OCI-LY7 (cell line): ENCODE results near the gene RBM20. TPM values are rescaled to one million over a fixed set of nuclear protein-coding genes. Genes with fewer than 3 reads are reported as not detected.
A peak's percentile ranks its signal among the peaks of the same experiment; 100 is the strongest.

ENCODE experiments used
- BruUV-seq: library from RNA; stranded (reverse); fragments of 400-500 nt; replicated peaks from 2 replicates; lab custom pipeline; 2021; lab: Mats Ljungman, UMichigan
- CTCF ChIA-PET: fragments of 300-600 bp; sonication (Branson Sonifier 250); formaldehyde crosslinking; loops from one replicate; lab custom pipeline; 2022; ENCODE audit warnings: antibody characterized with exemption; ENCODE audit not compliant: unreplicated experiment; lab: Charles Lee
- POLR2A ChIA-PET: fragments of 300-600 bp; sonication (Branson Sonifier 250); formaldehyde crosslinking; loops from one replicate; lab custom pipeline; 2022; ENCODE audit warnings: antibody characterized with exemption; lab: Charles Lee
- DNase-seq: peaks from one replicate; pipeline ENCODE4 v3.0.0-alpha.2; 2015; ENCODE audit warnings: low spot score
- H2AFZ ChIP-seq: fragments of 200-600 bp; sonication (generic), shearing (Covaris generic); 2 replicates; pipeline ENCODE4 v1.6.1; 2014; ENCODE audit warnings: mild to moderate bottlenecking, antibody characterized with exemption, low read length, moderate library complexity
- H3K27ac ChIP-seq: fragments of 200-600 bp; sonication (generic); 2 replicates; pipeline ENCODE4 v1.5.1; 2014; ENCODE audit warnings: mixed run types, low read depth, mild to moderate bottlenecking, moderate library complexity, low read length, inconsistent platforms; ENCODE audit not compliant: poor library complexity, severe bottlenecking
- H3K36me3 ChIP-seq: fragments of 200-600 bp; sonication (generic); 2 replicates; pipeline ENCODE4 v1.6.1; 2014; ENCODE audit warnings: mild to moderate bottlenecking, antibody characterized with exemption, low read length, moderate library complexity, mixed read lengths; ENCODE audit not compliant: insufficient read depth
- H3K4me1 ChIP-seq: fragments of 200-600 bp; sonication (generic); 2 replicates; pipeline ENCODE4 v1.5.1; 2014; ENCODE audit warnings: mild to moderate bottlenecking, low read length; ENCODE audit not compliant: insufficient read depth, poor library complexity, severe bottlenecking
- H3K4me2 ChIP-seq: fragments of 200-600 bp; sonication (generic); 2 replicates; pipeline ENCODE4 v1.6.1; 2014; ENCODE audit warnings: mild to moderate bottlenecking, low read length
- H3K4me3 ChIP-seq: fragments of 200-600 bp; sonication (generic); 2 replicates; pipeline ENCODE4 v1.5.1; 2014; ENCODE audit warnings: mild to moderate bottlenecking, low read depth, low read length; ENCODE audit not compliant: poor library complexity, severe bottlenecking
- H3K79me2 ChIP-seq: fragments of 200-600 bp; sonication (generic); 2 replicates; pipeline ENCODE4 v1.6.1; 2016; ENCODE audit warnings: low read depth, mild to moderate bottlenecking, low read length, moderate library complexity, mixed read lengths; ENCODE audit not compliant: insufficient read depth
- H3K9me2 ChIP-seq: fragments of 200-600 bp; sonication (generic); 2 replicates; pipeline ENCODE4 v1.6.1; 2016; ENCODE audit warnings: mild to moderate bottlenecking, low read length, mixed read lengths; ENCODE audit not compliant: insufficient read depth
- H3K9me3 ChIP-seq: fragments of 200-600 bp; sonication (generic); 2 replicates; pipeline ENCODE4 v1.6.1; 2014; ENCODE audit warnings: mild to moderate bottlenecking, mixed run types, low read length, mixed read lengths
- H4K20me1 ChIP-seq: fragments of 200-600 bp; sonication (generic); 2 replicates; pipeline ENCODE4 v1.6.1; 2014; ENCODE audit warnings: mild to moderate bottlenecking, antibody characterized with exemption, low read length, moderate library complexity, mixed read lengths; ENCODE audit not compliant: insufficient read depth
- CTCF ChIP-seq: fragments of 200-600 bp; sonication (generic); conservative IDR thresholded peaks from 2 replicates; pipeline ENCODE4 v1.5.1; 2014; ENCODE audit warnings: mild to moderate bottlenecking, antibody characterized with exemption, low read length, moderate library complexity, mixed read lengths
- EZH2phosphoT487 ChIP-seq: fragments of 200-600 bp; sonication (generic); IDR thresholded peaks from 2 replicates; pipeline ENCODE4 v1.6.1; 2018; ENCODE audit warnings: low read depth, borderline replicate concordance, mild to moderate bottlenecking, mixed run types, antibody characterized with exemption, low read length, moderate library complexity, mixed read lengths
- intact Hi-C: fragments of 100-400 bp; cut with micrococcal nuclease; formaldehyde crosslinking; loops from one replicate; pipeline ENCODE4 v1.10.0; 2022; ENCODE audit not compliant: unreplicated experiment
- total RNA-seq, 2 experiments: library from RNA; depleted of rRNA in 1 of 2; stranded (reverse); fragments of >200 nt in 1 of 2; shearing (Covaris generic) in 1 of 2; gene quantifications; 2 replicates each; pipeline ENCODE4 v1.2.3, GENCODE V29; 2014 to 2022

Gene RBM20
- total RNA-seq, 2 experiments from 2014 or later: 0.35 to 1.0 TPM

GRCh38 chr10:110881905-110882304 lies 237.8 kb downstream of the RBM20 start:
- Histone ChIP-seq H3K4me3 (peak overlapping the region; percentile 34), H4K20me1 (0 out of 2 replicates have a peak, but pooled peaks cover 4% of the 10 kb centered on the region), H3K4me2 (peak overlapping the region; percentile 61), H3K79me2 (peaks cover 17% of the 10 kb centered on the region; the same call in 1 of the 2 replicates), H3K27ac (no peak overlapping the region), H3K36me3 (peaks cover 86% of the 10 kb centered on the region), H2AFZ (no peak overlapping the region; the same call in 1 of the 2 replicates), H3K9me2 (no peaks in the 10 kb centered on the region), H3K9me3 (no peaks in the 10 kb centered on the region), H3K4me1 (peaks cover 22% of the 10 kb centered on the region)
- TF ChIP-seq CTCF (no peak), EZH2phosphoT487 (no peak)
- ChIA-PET POLR2A (interaction anchor here (0.7 to 2.4 kb wide), 10 partner anchors 12 to 54 kb away, joined by 3 to 12 read pairs (median 4); no protein-coding TSS in a partner anchor), CTCF (interaction anchor here (0.9 to 1.7 kb wide), 2 partner anchors 15 to 82 kb away, joined by 4 read pairs; no protein-coding TSS in a partner anchor)
- no TSS peak for BruUV-seq
- no peak for DNase-seq
- intact Hi-C loops: no loop called here

GRCh38 chr10:110883924-110884323 lies 239.8 kb downstream of the RBM20 start:
- POLR2A ChIA-PET: interaction anchor here (0.6 to 0.9 kb wide), 2 partner anchors 13 to 80 kb away, joined by 3 read pairs; no protein-coding TSS in a partner anchor
- Histone ChIP-seq H3K36me3 (peaks cover 86% of the 10 kb centered on the region), H4K20me1 (0 out of 2 replicates have a peak, but pooled peaks cover 4% of the 10 kb centered on the region), H3K27ac (no peak overlapping the region), H3K4me1 (peaks cover 22% of the 10 kb centered on the region), H3K4me2 (no peak overlapping the region), H3K9me2 (no peaks in the 10 kb centered on the region), H3K79me2 (peaks cover 14% of the 10 kb centered on the region; the same call in 1 of the 2 replicates), H3K4me3 (no peak overlapping the region), H2AFZ (no peak overlapping the region), H3K9me3 (no peaks in the 10 kb centered on the region)
- CTCF ChIA-PET: no interaction called here
- BruUV-seq: no TSS peak
- no peak for TF ChIP-seq CTCF
- no peak for TF ChIP-seq EZH2phosphoT487
- no peak for DNase-seq
- intact Hi-C loops: no loop called here
